Spleen (tissue), 7 donors: ENCODE results near the gene CYFIP2.

Experiments used
- POLR2A ChIP-seq, 3 donors: fragments of 450-650 bp; IDR thresholded peaks; one replicate each; pipeline ENCODE4 v1.5.1; 2017; ENCODE audit warnings: antibody characterized with exemption in 3 of 3, mild to moderate bottlenecking in 1 of 3
- POLR2AphosphoS5 ChIP-seq, 3 donors: sonication (generic); formaldehyde crosslinking; IDR thresholded peaks; one replicate each; pipeline ENCODE4 v1.5.1; 2017; ENCODE audit warnings: antibody characterized with exemption in 3 of 3
- TF ChIP-seq, protein P1 (sequence below), 11 experiments: fragments of 200-600 bp in 7 of 11; fragments of 450-650 bp in 4 of 11; sonication (generic) in 4 of 11; IDR thresholded peaks in 8 of 11; conservative IDR thresholded peaks in 3 of 11; 1 replicate in 7 of 11; 2 replicates in 4 of 11; pipeline versions ENCODE4 v1.4.0 to v1.8.0; 2016 to 2021; ENCODE audit warnings: antibody characterized with exemption in 11 of 11, inconsistent platforms in 4 of 11, mild to moderate bottlenecking in 1 of 11
- donor health status: DM: no; HTN: no; CAD: no; lungs with moderate emphysema.
- donor health status: DM: no; HTN: no; CAD: no.
- donor health status: DM: no; HTN: no; CAD: no.

DNA sequence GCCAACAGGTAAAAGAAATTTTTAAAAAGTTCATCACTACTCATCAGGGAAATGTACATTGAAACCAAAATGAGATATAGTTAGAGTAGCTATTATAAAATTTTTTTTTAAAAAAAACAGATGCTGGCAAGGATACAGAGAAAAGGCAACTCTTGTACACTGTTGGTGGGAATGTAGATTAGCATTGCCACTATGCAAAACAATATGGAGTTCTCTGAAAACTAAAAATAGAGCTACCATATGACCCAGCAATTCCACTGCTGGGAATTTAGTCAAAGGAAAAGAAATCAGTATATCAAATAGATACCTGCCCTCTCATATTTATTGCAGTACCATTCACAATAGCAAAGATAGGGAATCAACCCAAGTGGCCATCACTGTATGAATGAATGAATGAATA is 149.9 kb downstream of the CYFIP2 start:
- no peak for TF ChIP-seq POLR2A (IDR thresholded peaks at IDR 0.05)
- TF ChIP-seq, protein P1, sequence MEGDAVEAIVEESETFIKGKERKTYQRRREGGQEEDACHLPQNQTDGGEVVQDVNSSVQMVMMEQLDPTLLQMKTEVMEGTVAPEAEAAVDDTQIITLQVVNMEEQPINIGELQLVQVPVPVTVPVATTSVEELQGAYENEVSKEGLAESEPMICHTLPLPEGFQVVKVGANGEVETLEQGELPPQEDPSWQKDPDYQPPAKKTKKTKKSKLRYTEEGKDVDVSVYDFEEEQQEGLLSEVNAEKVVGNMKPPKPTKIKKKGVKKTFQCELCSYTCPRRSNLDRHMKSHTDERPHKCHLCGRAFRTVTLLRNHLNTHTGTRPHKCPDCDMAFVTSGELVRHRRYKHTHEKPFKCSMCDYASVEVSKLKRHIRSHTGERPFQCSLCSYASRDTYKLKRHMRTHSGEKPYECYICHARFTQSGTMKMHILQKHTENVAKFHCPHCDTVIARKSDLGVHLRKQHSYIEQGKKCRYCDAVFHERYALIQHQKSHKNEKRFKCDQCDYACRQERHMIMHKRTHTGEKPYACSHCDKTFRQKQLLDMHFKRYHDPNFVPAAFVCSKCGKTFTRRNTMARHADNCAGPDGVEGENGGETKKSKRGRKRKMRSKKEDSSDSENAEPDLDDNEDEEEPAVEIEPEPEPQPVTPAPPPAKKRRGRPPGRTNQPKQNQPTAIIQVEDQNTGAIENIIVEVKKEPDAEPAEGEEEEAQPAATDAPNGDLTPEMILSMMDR (IDR thresholded peaks at IDR 0.05 in 8 of 11, conservative IDR thresholded peaks at IDR 0.05 in 3 of 11) = no peak
- no peak for TF ChIP-seq POLR2AphosphoS5 (IDR thresholded peaks at IDR 0.05)
